IMR-90 (cell line): ENCODE data around the gene KIAA0513. TPM values are rescaled to one million over a fixed set of nuclear protein-coding genes. Genes with fewer than 3 reads are reported as not detected.

Experiments used
- ATAC-seq: fragments of 200-7000 bp; cut with Tn5 transposase; 2 replicates; pipeline ENCODE4 v1.9.1; 2020; ENCODE audit warnings: low read depth, mild to moderate bottlenecking, moderate library complexity
- BruUV-seq: library from RNA; stranded (reverse); fragments of 400-500 nt; replicated peaks from 2 replicates; lab custom pipeline; 2021; lab: Mats Ljungman, UMichigan
- CTCF ChIA-PET: fragments of 300-600 bp; formaldehyde crosslinking; extraction: SDS; loops from one replicate; lab custom pipeline; 2021; ENCODE audit warnings: antibody characterized with exemption; lab: Yijun Ruan, JAX
- POLR2A ChIA-PET: fragments of 300-600 bp; sonication (Branson Sonifier 250); formaldehyde crosslinking; loops from one replicate; lab custom pipeline; 2022; ENCODE audit warnings: antibody characterized with exemption; ENCODE audit not compliant: unreplicated experiment; lab: Charles Lee
- DNase-seq: peaks from one replicate; pipeline ENCODE4 v3.0.0; 2013
- H2AFZ ChIP-seq: replicated peaks from 2 replicates; pipeline ENCODE3; 2013; ENCODE audit warnings: low read length, mild to moderate bottlenecking; ENCODE audit not compliant: poor library complexity
- H2AK5ac ChIP-seq: 2 replicates; pipeline ENCODE4 v1.6.1; 2013; ENCODE audit warnings: low read depth, low read length, inconsistent platforms
- H2AK9ac ChIP-seq: replicated peaks from 2 replicates; pipeline ENCODE3; 2013; ENCODE audit warnings: mild to moderate bottlenecking, low read depth, low read length, moderate library complexity; ENCODE audit not compliant: poor library complexity
- H2BK120ac ChIP-seq: 2 replicates; pipeline ENCODE4 v1.6.1; 2013; ENCODE audit warnings: low read depth, low read length, inconsistent platforms
- H2BK15ac ChIP-seq: 3 replicates; pipeline ENCODE4 v1.6.1; 2013; ENCODE audit warnings: low read depth, low read length, inconsistent platforms
- H2BK20ac ChIP-seq: 2 replicates; pipeline ENCODE4 v1.6.1; 2013; ENCODE audit warnings: low read depth, mild to moderate bottlenecking, inconsistent platforms, low read length, moderate library complexity
- H2BK5ac ChIP-seq: 2 replicates; pipeline ENCODE4 v1.6.1; 2013; ENCODE audit warnings: mild to moderate bottlenecking, low read depth, low read length, inconsistent platforms; ENCODE audit not compliant: poor library complexity, severe bottlenecking
- H3K14ac ChIP-seq: replicated peaks from 2 replicates; pipeline ENCODE4 v1.6.1; 2013; ENCODE audit warnings: low read depth, low read length, inconsistent platforms
- H3K18ac ChIP-seq: 2 replicates; pipeline ENCODE4 v1.6.1; 2013; ENCODE audit warnings: low read depth, low read length, control low read depth
- H3K23ac ChIP-seq: 2 replicates; pipeline ENCODE4 v1.6.1; 2013; ENCODE audit warnings: low read depth, low read length, inconsistent platforms
- H3K27ac ChIP-seq: 2 replicates; pipeline ENCODE4 v1.5.1; 2013; ENCODE audit warnings: mild to moderate bottlenecking, control low read depth, low read length; ENCODE audit not compliant: insufficient read depth
- H3K27me3 ChIP-seq: 2 replicates; pipeline ENCODE4 v1.6.1; 2013; ENCODE audit warnings: low read length; ENCODE audit not compliant: control insufficient read depth, insufficient read depth
- H3K36me3 ChIP-seq: 2 replicates; pipeline ENCODE4 v1.6.1; 2013; ENCODE audit warnings: low read length, mixed read lengths; ENCODE audit not compliant: control insufficient read depth, insufficient read depth
- H3K4ac ChIP-seq: 2 replicates; pipeline ENCODE4 v1.6.1; 2013; ENCODE audit warnings: low read depth, low read length, inconsistent platforms
- H3K4me1 ChIP-seq: 2 replicates; pipeline ENCODE4 v1.6.1; 2013; ENCODE audit warnings: low read length, mixed read lengths; ENCODE audit not compliant: control insufficient read depth, insufficient read depth
- H3K4me2 ChIP-seq: 2 replicates; pipeline ENCODE4 v1.6.1; 2013; ENCODE audit warnings: low read depth, mild to moderate bottlenecking, control low read depth, low read length, moderate library complexity
- H3K4me3 ChIP-seq: 2 replicates; pipeline ENCODE4 v1.5.1; 2013; ENCODE audit warnings: low read depth, mild to moderate bottlenecking, control low read depth, low read length, moderate library complexity; ENCODE audit not compliant: insufficient read depth
- H3K56ac ChIP-seq: 2 replicates; pipeline ENCODE4 v1.6.1; 2013; ENCODE audit warnings: low read length, inconsistent platforms; ENCODE audit not compliant: insufficient read depth; ENCODE audit errors: extremely low read depth
- H3K79me1 ChIP-seq, 2 experiments: 2 replicates each; pipeline ENCODE4 v1.6.1; 2013; ENCODE audit warnings: low read length in 2 of 2, inconsistent platforms in 1 of 2, low read depth in 1 of 2
- H3K9ac ChIP-seq: 2 replicates; pipeline ENCODE4 v1.6.1; 2013; ENCODE audit warnings: low read depth, low read length, control low read depth
- H3K9me1 ChIP-seq: 2 replicates; pipeline ENCODE4 v1.6.1; 2013; ENCODE audit warnings: low read length, inconsistent platforms; ENCODE audit not compliant: insufficient read depth
- H3K9me3 ChIP-seq: 2 replicates; pipeline ENCODE4 v1.6.1; 2013; ENCODE audit warnings: low read length; ENCODE audit not compliant: control insufficient read depth, insufficient read depth
- H4K20me1 ChIP-seq: 2 replicates; pipeline ENCODE4 v1.6.1; 2013; ENCODE audit warnings: low read length, inconsistent platforms; ENCODE audit not compliant: insufficient read depth
- H4K5ac ChIP-seq: 2 replicates; pipeline ENCODE4 v1.6.1; 2013; ENCODE audit warnings: mild to moderate bottlenecking, low read depth, low read length, control low read depth
- H4K8ac ChIP-seq, 2 experiments: 2 replicates each; pipeline ENCODE4 v1.6.1; 2013; ENCODE audit warnings: low read depth in 2 of 2, low read length in 2 of 2, control low read depth in 1 of 2, inconsistent platforms in 1 of 2
- H4K91ac ChIP-seq: 2 replicates; pipeline ENCODE4 v1.6.1; 2013; ENCODE audit warnings: low read depth, low read length, inconsistent platforms; ENCODE audit not compliant: insufficient read depth
- CEBPB ChIP-seq: IDR thresholded peaks from 2 replicates; pipeline ENCODE4 v1.6.1; 2012; ENCODE audit warnings: low read depth, low read length, improper control_type of control experiment
- NFE2L2 ChIP-seq: fragments of 150-350 bp; IDR thresholded peaks from 2 replicates; pipeline ENCODE4 v1.6.1; 2016; ENCODE audit warnings: low read depth, mild to moderate bottlenecking, low read length
- POLR2A ChIP-seq: IDR thresholded peaks from 2 replicates; pipeline ENCODE4 v1.6.1; 2012; ENCODE audit warnings: mild to moderate bottlenecking, low read depth, low read length
- RFX5 ChIP-seq: IDR thresholded peaks from 2 replicates; pipeline ENCODE4 v1.8.0; 2012; ENCODE audit warnings: low read depth, mild to moderate bottlenecking, low read length, moderate library complexity
- SMC3 ChIP-seq: fragments of 150-350 bp; IDR thresholded peaks from 2 replicates; pipeline ENCODE4 v1.6.1; 2016; ENCODE audit warnings: low read depth, mild to moderate bottlenecking, antibody characterized with exemption, low read length, moderate library complexity
- WGBS, 2 experiments: methylation state at CpG; one replicate each; pipeline versions ENCODE4 v1.1.5 to v1.1.7; 2013; ENCODE audit warnings: missing lambda C conversion rate in 2 of 2; ENCODE audit not compliant: insufficient read length in 1 of 2; ENCODE audit errors: extremely low coverage in 2 of 2; 5-methylcytosine and 5-hydroxymethylcytosine counted together
- dilution Hi-C: fragments of 300-500 bp; cut with HindIII; formaldehyde crosslinking; loops from one replicate; pipeline ENCODE4 v1.14.3; 2018; ENCODE audit warnings: low sequenced_read_pairs; ENCODE audit not compliant: unreplicated experiment
- in situ Hi-C: fragments of 300-500 bp; cut with MboI; formaldehyde crosslinking; loops from 3 replicates; pipeline ENCODE4 v1.14.3; 2019; ENCODE audit warnings: low sequenced_read_pairs, inconsistent platforms, mixed read lengths
- intact Hi-C: fragments of 100-400 bp; cut with micrococcal nuclease; formaldehyde crosslinking; loops from 2 replicates; pipeline ENCODE4 v1.10.0; 2022
- polyA plus RNA-seq, 3 experiments: library from polyadenylated mRNA; depleted of rRNA; stranded (reverse); fragments of >200 nt; gene quantifications; 2 replicates each; pipeline ENCODE4 v1.2.3, GENCODE V29; 2012; ENCODE audit warnings: low replicate concordance in 1 of 3
- total RNA-seq: library from RNA; depleted of rRNA; stranded (reverse); fragments of >200 nt; gene quantifications from 2 replicates; pipeline ENCODE4 v1.2.3, GENCODE V29; 2012
- TF ChIP-seq, protein P1 (sequence below): fragments of 150-350 bp; IDR thresholded peaks from 2 replicates; pipeline ENCODE4 v1.6.1; 2016; ENCODE audit warnings: low read depth, mild to moderate bottlenecking, low read length, moderate library complexity, borderline replicate concordance

The KIAA0513 gene
- total and polyA plus RNA-seq, 2 of the 4 experiments (the other 2 are of a cell fraction), result 9.5 TPM

DNA sequence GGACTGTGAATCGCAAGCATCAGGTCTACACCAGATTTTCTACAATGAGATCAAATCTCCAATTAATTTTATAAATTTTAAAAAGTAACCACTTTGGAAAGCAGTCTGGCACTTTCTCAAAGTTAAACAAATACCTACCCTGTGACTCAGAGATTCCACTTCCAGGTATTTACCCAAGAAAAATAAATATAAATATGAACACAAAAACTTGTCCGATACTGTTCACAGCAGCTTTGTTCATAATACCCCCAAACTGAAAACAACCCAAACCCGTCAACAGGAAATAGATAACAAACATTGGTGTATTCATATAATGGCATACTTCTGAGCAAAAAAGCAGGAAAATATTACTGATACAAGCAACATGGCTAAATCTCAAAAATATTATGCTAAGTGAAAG, 28.4 kb upstream of the KIAA0513 start:
- ATAC-seq (no peak), DNase-seq (peak; percentile 56)
- no peak overlapping the region; the same call in 1 of the 2 replicates for H4K5ac ChIP-seq
- H3K14ac ChIP-seq, result no peak overlapping the region; the same call in 1 of the 2 replicates
- dilution Hi-C loops, result no loop called here
- peaks cover 5% of the 10 kb centered on the region for H4K20me1 ChIP-seq
- peak overlapping the region; percentile 43; the same call in 1 of the 2 replicates for H3K4me2 ChIP-seq
- H2AK5ac ChIP-seq, result no peak overlapping the region
- POLR2A ChIA-PET, result interaction anchor here (0.6 kb wide), 1 partner anchor 27 kb away, joined by 6 read pairs; no protein-coding TSS in a partner anchor
- no CpG with 5 or more reads among the region's 3 CpGs for WGBS, 2 experiments
- intact Hi-C loops, result no loop called here
- H3K4ac ChIP-seq, result peak overlapping the region; percentile 59
- H3K27ac ChIP-seq, result peak overlapping the region; percentile 78; the same call in 1 of the 2 replicates
- H3K4me3 ChIP-seq, result no peak overlapping the region
- peaks cover 9 to 63% of the 10 kb centered on the region in 2 experiments; a peak in 3 of 4 replicates for H3K79me1 ChIP-seq
- peaks cover 37% of the 10 kb centered on the region for H3K9me1 ChIP-seq
- in situ Hi-C loops, result no loop called here
- H4K91ac ChIP-seq, result no peak overlapping the region
- peak overlapping the region; percentile 44; the same call in 1 of the 2 replicates for H3K23ac ChIP-seq
- no peaks in the 10 kb centered on the region for H3K9me3 ChIP-seq
- peaks cover 16% of the 10 kb centered on the region for H3K36me3 ChIP-seq
- BruUV-seq, result no TSS peak
- peaks cover 50% of the 10 kb centered on the region for H3K4me1 ChIP-seq
- H2BK5ac ChIP-seq, result peak overlapping the region; percentile 93
- H3K27me3 ChIP-seq, result no peaks in the 10 kb centered on the region
- no peak overlapping the region for H2AK9ac ChIP-seq
- CTCF ChIA-PET, result no interaction called here
- H3K56ac ChIP-seq, result no peak overlapping the region
- H2BK15ac ChIP-seq, result 0 out of 3 replicates have a peak overlapping the region, but pooled peaks have one; percentile 15
- TF ChIP-seq POLR2A (no peak), RFX5 (no peak), NFE2L2 (no peak), CEBPB (no peak), SMC3 (no peak)
- TF ChIP-seq, protein P1, sequence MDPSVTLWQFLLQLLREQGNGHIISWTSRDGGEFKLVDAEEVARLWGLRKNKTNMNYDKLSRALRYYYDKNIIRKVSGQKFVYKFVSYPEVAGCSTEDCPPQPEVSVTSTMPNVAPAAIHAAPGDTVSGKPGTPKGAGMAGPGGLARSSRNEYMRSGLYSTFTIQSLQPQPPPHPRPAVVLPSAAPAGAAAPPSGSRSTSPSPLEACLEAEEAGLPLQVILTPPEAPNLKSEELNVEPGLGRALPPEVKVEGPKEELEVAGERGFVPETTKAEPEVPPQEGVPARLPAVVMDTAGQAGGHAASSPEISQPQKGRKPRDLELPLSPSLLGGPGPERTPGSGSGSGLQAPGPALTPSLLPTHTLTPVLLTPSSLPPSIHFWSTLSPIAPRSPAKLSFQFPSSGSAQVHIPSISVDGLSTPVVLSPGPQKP, result no peak
- H2BK20ac ChIP-seq, result peak overlapping the region; percentile 79; the same call in 1 of the 2 replicates
- H4K8ac ChIP-seq, result peak overlapping the region in 1 of 2 experiments; percentile 75; a peak in 1 of 4 replicates
- H3K9ac ChIP-seq, result no peak overlapping the region
- H2BK120ac ChIP-seq, result peak overlapping the region; percentile 52; the same call in 1 of the 2 replicates
- H3K18ac ChIP-seq, result peak overlapping the region; percentile 94; the same call in 1 of the 2 replicates
- H2AFZ ChIP-seq, result no peak overlapping the region
